PC-9 (cell line): Measurements from ENCODE around the gene SESN3. TPM values are rescaled to one million over a fixed set of nuclear protein-coding genes. Genes with fewer than 3 reads are reported as not detected.

Source experiments
- BruUV-seq: library from RNA; stranded (reverse); fragments of 400-500 nt; replicated peaks from 2 replicates; lab custom pipeline; 2021; lab: Mats Ljungman, UMichigan
- CTCF ChIA-PET: fragments of 300-600 bp; sonication (Branson Sonifier 250); formaldehyde crosslinking; loops from one replicate; lab custom pipeline; 2022; ENCODE audit warnings: antibody characterized with exemption; lab: Charles Lee
- POLR2A ChIA-PET: fragments of 300-600 bp; sonication (Branson Sonifier 250); formaldehyde crosslinking; loops from one replicate; lab custom pipeline; 2022; ENCODE audit warnings: antibody characterized with exemption; ENCODE audit not compliant: unreplicated experiment; lab: Charles Lee
- DNase-seq, 2 experiments: peaks; one replicate each; pipeline versions ENCODE4 v3.0.0 to v3.0.0-alpha.2; 2015 to 2022; ENCODE audit warnings: mixed read lengths in 1 of 2
- H2AFZ ChIP-seq: fragments of 200-600 bp; sonication (generic); 2 replicates; pipeline ENCODE4 v1.8.1; 2017; ENCODE audit warnings: antibody characterized with exemption
- H3F3A ChIP-seq: fragments of 200-600 bp; sonication (generic); 2 replicates; pipeline ENCODE4 v1.8.1; 2017; ENCODE audit warnings: antibody characterized with exemption, mild to moderate bottlenecking, low read depth; ENCODE audit not compliant: insufficient read depth
- H3K27ac ChIP-seq: fragments of 200-600 bp; sonication (generic); 2 replicates; pipeline ENCODE4 v1.6.1; 2016; ENCODE audit warnings: mixed run types
- H3K27me3 ChIP-seq: fragments of 200-600 bp; sonication (generic); 2 replicates; pipeline ENCODE4 v1.6.1; 2016; ENCODE audit warnings: low read depth, mixed run types; ENCODE audit not compliant: insufficient read depth
- H3K36me3 ChIP-seq: fragments of 200-600 bp; sonication (generic); 2 replicates; pipeline ENCODE4 v1.6.1; 2016; ENCODE audit warnings: low read depth, mixed run types
- H3K4me1 ChIP-seq: fragments of 200-600 bp; sonication (generic); replicated peaks from 2 replicates; pipeline ENCODE4 v1.6.1; 2016; ENCODE audit warnings: mixed run types; ENCODE audit not compliant: insufficient read depth
- H3K4me2 ChIP-seq: fragments of 200-600 bp; sonication (generic); 2 replicates; pipeline ENCODE4 v1.6.1; 2017; ENCODE audit warnings: mixed run types
- H3K4me3 ChIP-seq: fragments of 200-600 bp; sonication (generic); 2 replicates; pipeline ENCODE4 v1.6.1; 2016; ENCODE audit warnings: mixed run types
- H3K79me2 ChIP-seq: fragments of 200-600 bp; sonication (generic); 2 replicates; pipeline ENCODE4 v1.6.1; 2017; ENCODE audit warnings: low read depth, mixed run types
- H3K9me2 ChIP-seq: fragments of 200-600 bp; sonication (generic); 2 replicates; pipeline ENCODE4 v1.8.1; 2017; ENCODE audit warnings: mild to moderate bottlenecking; ENCODE audit not compliant: insufficient read depth
- H3K9me3 ChIP-seq: fragments of 200-600 bp; sonication (generic); 2 replicates; pipeline ENCODE4 v1.8.1; 2016; ENCODE audit warnings: low read depth; ENCODE audit not compliant: insufficient read depth
- H4K20me1 ChIP-seq: fragments of 200-600 bp; sonication (generic); 2 replicates; pipeline ENCODE4 v1.8.1; 2017; ENCODE audit not compliant: insufficient read depth
- EZH2 ChIP-seq: fragments of 200-600 bp; sonication (generic); IDR thresholded peaks from 2 replicates; pipeline ENCODE4 v1.8.0; 2017; ENCODE audit warnings: antibody characterized with exemption, low read depth
- intact Hi-C: fragments of 100-400 bp; cut with micrococcal nuclease; formaldehyde crosslinking; loops from one replicate; pipeline ENCODE4 v1.10.0; 2022; ENCODE audit not compliant: unreplicated experiment
- total RNA-seq: library from RNA; stranded (reverse); gene quantifications from 2 replicates; pipeline ENCODE4 v1.2.3, GENCODE V29; 2021
- TF ChIP-seq, protein P1 (sequence below): fragments of 200-600 bp; sonication (generic); conservative IDR thresholded peaks from 2 replicates; pipeline ENCODE4 v1.6.1; 2017; ENCODE audit warnings: mixed run types, antibody characterized with exemption, mild to moderate bottlenecking, moderate library complexity

Gene SESN3
- total RNA-seq, 1 experiment from 2014 or later: 0.85 TPM

DNA sequence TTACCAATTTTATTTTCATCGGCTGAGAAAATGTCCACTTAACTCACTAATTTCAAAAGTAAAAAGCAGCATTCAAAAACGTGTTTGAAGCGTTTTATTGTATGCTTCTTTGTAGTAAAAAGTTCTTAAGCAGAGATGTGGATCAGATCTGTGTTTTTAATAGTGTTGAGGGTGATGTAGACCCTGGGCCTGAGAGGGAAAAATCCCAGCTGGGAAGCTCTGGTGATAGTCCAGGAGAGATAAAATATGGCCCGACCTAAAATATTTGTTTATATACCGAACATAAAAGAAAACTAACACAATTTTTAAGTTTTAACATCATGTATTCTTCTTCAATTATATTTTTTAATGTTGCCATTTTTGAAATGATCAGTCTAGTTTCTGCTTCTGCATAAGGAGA, 35.2 kb downstream of the SESN3 start:
- POLR2A ChIA-PET: no interaction called here

DNA sequence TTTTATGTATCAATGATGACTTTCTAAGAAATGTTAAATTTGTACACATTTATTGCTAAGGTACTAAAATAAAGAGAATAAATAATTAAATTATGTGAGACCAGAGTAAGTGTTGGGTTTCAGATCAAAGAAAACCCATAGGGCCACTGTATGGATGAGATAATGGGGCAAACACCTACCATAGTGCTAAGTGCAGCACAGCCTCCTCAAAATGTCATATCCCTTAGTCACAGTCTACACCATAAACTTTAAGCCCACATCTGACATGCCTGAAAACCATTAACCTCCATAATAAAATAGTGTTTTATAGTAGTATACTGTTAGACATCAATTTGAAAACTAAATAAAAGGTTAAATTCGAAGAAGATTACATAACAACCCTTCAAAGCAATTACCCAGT, 37.5 kb downstream of the SESN3 start:
- intact Hi-C loops: no loop called here

More for the DNA sequence above, 35.2 kb downstream of the SESN3 start:
- Histone ChIP-seq H3K27me3 (no peaks in the 10 kb centered on the region), H2AFZ (no peak overlapping the region), H4K20me1 (no peaks in the 10 kb centered on the region), H3F3A (no peaks in the 10 kb centered on the region), H3K9me3 (no peaks in the 10 kb centered on the region), H3K27ac (no peak overlapping the region), H3K79me2 (no peaks in the 10 kb centered on the region), H3K4me2 (no peak overlapping the region), H3K9me2 (no peaks in the 10 kb centered on the region), H3K4me1 (no peaks in the 10 kb centered on the region), H3K36me3 (no peaks in the 10 kb centered on the region), H3K4me3 (no peak overlapping the region)
- CTCF ChIA-PET: no interaction called here
- DNase-seq: no peak
- TF ChIP-seq, protein P1, sequence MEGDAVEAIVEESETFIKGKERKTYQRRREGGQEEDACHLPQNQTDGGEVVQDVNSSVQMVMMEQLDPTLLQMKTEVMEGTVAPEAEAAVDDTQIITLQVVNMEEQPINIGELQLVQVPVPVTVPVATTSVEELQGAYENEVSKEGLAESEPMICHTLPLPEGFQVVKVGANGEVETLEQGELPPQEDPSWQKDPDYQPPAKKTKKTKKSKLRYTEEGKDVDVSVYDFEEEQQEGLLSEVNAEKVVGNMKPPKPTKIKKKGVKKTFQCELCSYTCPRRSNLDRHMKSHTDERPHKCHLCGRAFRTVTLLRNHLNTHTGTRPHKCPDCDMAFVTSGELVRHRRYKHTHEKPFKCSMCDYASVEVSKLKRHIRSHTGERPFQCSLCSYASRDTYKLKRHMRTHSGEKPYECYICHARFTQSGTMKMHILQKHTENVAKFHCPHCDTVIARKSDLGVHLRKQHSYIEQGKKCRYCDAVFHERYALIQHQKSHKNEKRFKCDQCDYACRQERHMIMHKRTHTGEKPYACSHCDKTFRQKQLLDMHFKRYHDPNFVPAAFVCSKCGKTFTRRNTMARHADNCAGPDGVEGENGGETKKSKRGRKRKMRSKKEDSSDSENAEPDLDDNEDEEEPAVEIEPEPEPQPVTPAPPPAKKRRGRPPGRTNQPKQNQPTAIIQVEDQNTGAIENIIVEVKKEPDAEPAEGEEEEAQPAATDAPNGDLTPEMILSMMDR: no peak
- no peak for TF ChIP-seq EZH2
- intact Hi-C loops: no loop called here
- no TSS peak for BruUV-seq

DNA sequence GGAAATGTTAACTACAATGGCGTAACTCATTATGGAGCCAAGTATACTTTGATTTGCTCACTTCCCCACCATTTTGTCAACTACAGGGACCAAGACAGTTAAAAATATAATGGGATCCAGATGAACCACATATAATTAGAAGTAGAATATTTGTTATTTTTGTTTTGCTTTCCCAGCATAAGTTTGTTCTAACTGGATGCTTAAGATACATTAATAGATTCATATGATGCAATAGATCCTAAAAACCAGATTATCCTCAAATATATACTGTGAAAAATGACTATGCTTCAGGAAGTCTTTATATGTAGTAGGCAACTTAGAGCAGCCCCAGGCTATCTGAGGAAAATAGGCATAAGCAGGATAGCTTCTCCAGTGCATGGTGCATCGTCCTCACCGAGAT, 38.3 kb downstream of the SESN3 start:
- Histone ChIP-seq H3K27me3 (no peaks in the 10 kb centered on the region), H3K27ac (no peak overlapping the region), H3K4me1 (no peaks in the 10 kb centered on the region), H3K9me3 (no peaks in the 10 kb centered on the region), H3K4me3 (no peak overlapping the region), H3K79me2 (no peaks in the 10 kb centered on the region), H3K4me2 (no peak overlapping the region), H4K20me1 (no peaks in the 10 kb centered on the region), H3K36me3 (no peaks in the 10 kb centered on the region), H3K9me2 (no peaks in the 10 kb centered on the region), H2AFZ (no peak overlapping the region), H3F3A (no peaks in the 10 kb centered on the region)
- POLR2A ChIA-PET: no interaction called here
- intact Hi-C loops: no loop called here
- TF ChIP-seq EZH2: no peak
- TF ChIP-seq, protein P1: no peak
- no TSS peak for BruUV-seq
- DNase-seq: no peak
- CTCF ChIA-PET: no interaction called here

More for the DNA sequence above, 37.5 kb downstream of the SESN3 start:
- H2AFZ ChIP-seq: no peak overlapping the region
- BruUV-seq: no TSS peak
- H3K27ac ChIP-seq: no peak overlapping the region
- TF ChIP-seq EZH2: no peak
- TF ChIP-seq, protein P1: no peak
- H3K79me2 ChIP-seq: no peaks in the 10 kb centered on the region
- ChIA-PET CTCF (no interaction called here), POLR2A (no interaction called here)
- no peak for DNase-seq
- H3K4me2 ChIP-seq: no peak overlapping the region
- H3K4me3 ChIP-seq: no peak overlapping the region
- no peaks in the 10 kb centered on the region for H3K27me3 ChIP-seq
- H4K20me1 ChIP-seq: no peaks in the 10 kb centered on the region
- no peaks in the 10 kb centered on the region for H3K9me3 ChIP-seq
- H3K36me3 ChIP-seq: no peaks in the 10 kb centered on the region
- H3F3A ChIP-seq: no peaks in the 10 kb centered on the region
- H3K9me2 ChIP-seq: no peaks in the 10 kb centered on the region
- H3K4me1 ChIP-seq: no peaks in the 10 kb centered on the region
